ENCODE data around the gene COA3.
"Not testable (repeated sequence)": the region's sequence is repeated elsewhere in the genome, so short reads cannot be mapped to it uniquely, and the experiment has no call there.

- TF ChIP-seq, protein P1, sequence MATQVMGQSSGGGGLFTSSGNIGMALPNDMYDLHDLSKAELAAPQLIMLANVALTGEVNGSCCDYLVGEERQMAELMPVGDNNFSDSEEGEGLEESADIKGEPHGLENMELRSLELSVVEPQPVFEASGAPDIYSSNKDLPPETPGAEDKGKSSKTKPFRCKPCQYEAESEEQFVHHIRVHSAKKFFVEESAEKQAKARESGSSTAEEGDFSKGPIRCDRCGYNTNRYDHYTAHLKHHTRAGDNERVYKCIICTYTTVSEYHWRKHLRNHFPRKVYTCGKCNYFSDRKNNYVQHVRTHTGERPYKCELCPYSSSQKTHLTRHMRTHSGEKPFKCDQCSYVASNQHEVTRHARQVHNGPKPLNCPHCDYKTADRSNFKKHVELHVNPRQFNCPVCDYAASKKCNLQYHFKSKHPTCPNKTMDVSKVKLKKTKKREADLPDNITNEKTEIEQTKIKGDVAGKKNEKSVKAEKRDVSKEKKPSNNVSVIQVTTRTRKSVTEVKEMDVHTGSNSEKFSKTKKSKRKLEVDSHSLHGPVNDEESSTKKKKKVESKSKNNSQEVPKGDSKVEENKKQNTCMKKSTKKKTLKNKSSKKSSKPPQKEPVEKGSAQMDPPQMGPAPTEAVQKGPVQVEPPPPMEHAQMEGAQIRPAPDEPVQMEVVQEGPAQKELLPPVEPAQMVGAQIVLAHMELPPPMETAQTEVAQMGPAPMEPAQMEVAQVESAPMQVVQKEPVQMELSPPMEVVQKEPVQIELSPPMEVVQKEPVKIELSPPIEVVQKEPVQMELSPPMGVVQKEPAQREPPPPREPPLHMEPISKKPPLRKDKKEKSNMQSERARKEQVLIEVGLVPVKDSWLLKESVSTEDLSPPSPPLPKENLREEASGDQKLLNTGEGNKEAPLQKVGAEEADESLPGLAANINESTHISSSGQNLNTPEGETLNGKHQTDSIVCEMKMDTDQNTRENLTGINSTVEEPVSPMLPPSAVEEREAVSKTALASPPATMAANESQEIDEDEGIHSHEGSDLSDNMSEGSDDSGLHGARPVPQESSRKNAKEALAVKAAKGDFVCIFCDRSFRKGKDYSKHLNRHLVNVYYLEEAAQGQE (IDR thresholded peaks at IDR 0.05; ENCODE audit: insufficient replicate concordance, low read depth): not testable (repeated sequence)
- TF ChIP-seq POLR2AphosphoS5 (IDR thresholded peaks at IDR 0.05; ENCODE audit: low read depth): not testable (repeated sequence)
- TF ChIP-seq SPI1 (IDR thresholded peaks at IDR 0.05; ENCODE audit: borderline replicate concordance, low read depth): peak; percentile 59; the same call in 1 of the 2 replicates
Observed at GRCh38 chr17:42768006-42768405, 30.5 kb downstream of the COA3 start.
